Heart right ventricle (tissue), 16 donors: ENCODE data around the gene FOXJ3. TPM values are rescaled to one million over a fixed set of nuclear protein-coding genes. Genes with fewer than 3 reads are reported as not detected.

ENCODE experiments used
- ATAC-seq, 8 donors: fragments of 200-7000 bp; cut with Tn5 transposase; one replicate each; pipeline ENCODE4 v1.9.1; 2020; ENCODE audit warnings: mild to moderate bottlenecking in 8 of 8, moderate library complexity in 8 of 8, moderate number of reproducible peaks in 1 of 8
- DNase-seq, 2 donors: peaks; one replicate each; pipeline ENCODE4 v3.0.0-alpha.2; 2020
- H3K27ac ChIP-seq, 10 donors: fragments of 200-600 bp; sonication (generic) in 2 of 10; one replicate each; pipeline versions ENCODE4 v1.5.0 to v1.8.0; 2020 to 2022; ENCODE audit warnings: mild to moderate bottlenecking in 3 of 10
- H3K27me3 ChIP-seq, 7 donors: fragments of 200-600 bp; one replicate each; pipeline ENCODE4 v1.8.0; 2021 to 2022; ENCODE audit warnings: mild to moderate bottlenecking in 2 of 7
- H3K36me3 ChIP-seq, 9 donors: fragments of 200-600 bp; sonication (generic) in 1 of 9; one replicate each; pipeline versions ENCODE4 v1.5.0 to v1.8.0; 2020 to 2022; ENCODE audit warnings: mild to moderate bottlenecking in 2 of 9
- H3K4me1 ChIP-seq, 9 donors: fragments of 200-600 bp; sonication (generic) in 1 of 9; one replicate each; pipeline versions ENCODE4 v1.5.0 to v1.8.0; 2020 to 2022; ENCODE audit warnings: mild to moderate bottlenecking in 4 of 9
- H3K4me3 ChIP-seq, 10 donors: fragments of 200-600 bp; sonication (generic) in 2 of 10; one replicate each; pipeline versions ENCODE4 v1.5.0 to v1.8.0; 2020 to 2022; ENCODE audit warnings: mild to moderate bottlenecking in 7 of 10, moderate library complexity in 2 of 10
- H3K9me3 ChIP-seq, 11 donors: fragments of 200-600 bp in 10 of 11; sonication (generic) in 2 of 11; one replicate each; pipeline versions ENCODE4 v1.5.0 to v1.8.0; 2013 to 2022; ENCODE audit warnings: mild to moderate bottlenecking in 2 of 11, control low read depth in 1 of 11, moderate library complexity in 1 of 11
- WGBS, 2 donors: extraction: QIAGEN DNeasy Blood & Tissue Kit; methylation state at CpG; one replicate each; pipeline ENCODE4 v1.1.7; 2013; ENCODE audit warnings: inconsistent platforms in 1 of 2; 5-methylcytosine and 5-hydroxymethylcytosine counted together
- intact Hi-C, 10 donors: fragments of 100-400 bp; cut with DNase I; formaldehyde crosslinking; loops; one replicate each; pipeline versions ENCODE4 v1.11.1 to v1.14.2; 2022
- polyA plus RNA-seq, 2 donors: library from polyadenylated mRNA; stranded (reverse); fragments of 200-250 nt; gene quantifications; one replicate each; pipeline ENCODE4 v1.2.3, GENCODE V29; 2013
- total RNA-seq, 10 donors: library from RNA; stranded (reverse); fragmentation: NEBNext Ultra II Directional in 3 of 10; extraction: Animal tissue kit (Norgen Biotek cat#: 25700) in 3 of 10; gene quantifications; one replicate each; pipeline versions ENCODE4 v1.2.1 to v1.2.4, GENCODE V29; 2021 to 2023
- TF ChIP-seq, protein P1 (sequence below), 9 donors: fragments of 200-600 bp; sonication (generic) in 2 of 9; IDR thresholded peaks; one replicate each; pipeline versions ENCODE4 v1.5.0 to v1.8.0; 2021 to 2022; ENCODE audit warnings: antibody characterized with exemption in 9 of 9, mild to moderate bottlenecking in 5 of 9, moderate library complexity in 1 of 9
- donor health status: Arrhythmogenic right ventricular cardiomyopathy.
- donor health status: ischemic (EF 13 %, LVEDD 7.1; RV severe dilation, severe dysfunction).
- donor health status: healthy with polysubstance abuse.
- donor health status: DM: no; HTN: yes; CAD: no.
- donor health status: DM: no; HTN: no; CAD: no.
- donor health status: ischemic (EF 25% LVEDD 6.9; RV normal size, moderate dysfunction).
- donor health status: ischemic (EF 25% LVEDD 5.7; RV mildly dilated, moderate dysfunction).
- donor health status: healthy.
- donor health status: DM: yes; HTN: yes; CAD: no.
- donor health status: Ischemic cardiomyopathy.
- donor health status: ischemic (EF 35%, LVEDD 5.7; RV mildly dilated, moderate dysfunction).
- donor health status: nonischemic (EF 11% LVEDD 7.7; RV severe dilation, severe dysfunction).
- donor health status: DM: yes; HTN: yes; CAD: no.
- donor health status: PGD.
- donor health status: ischemic (EF 29% LVEDD 5.4; RV normal size, mild dysfunction).
- donor health status: nonischemic (EF 23%, LVEDD 6.1; RV moderate dilation, normal function).

FOXJ3 gene
- total and polyA plus RNA-seq, 12 donors, result 9.6 to 50.0 (median 40.7) TPM

DNA sequence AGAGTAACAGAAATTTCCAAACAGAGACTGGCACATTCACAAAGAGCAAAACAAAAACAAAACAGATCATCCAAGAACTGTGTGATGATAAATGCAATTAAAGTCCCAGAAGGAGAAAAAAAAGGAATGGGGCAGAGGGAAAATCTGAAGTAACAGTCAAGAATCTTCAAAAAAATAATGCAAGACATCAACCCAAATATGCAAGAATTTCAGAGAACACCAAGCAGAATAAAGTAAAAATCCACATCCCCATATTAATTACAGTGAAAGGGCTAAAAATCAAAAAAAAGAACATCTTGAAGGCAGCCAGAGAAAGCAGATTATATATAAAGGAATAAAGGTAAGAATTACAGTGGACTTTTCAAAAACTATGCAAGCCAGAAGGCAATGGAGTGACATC is 67.1 kb downstream of the FOXJ3 start:
- no peak for ATAC-seq
- intact Hi-C loops, result loop anchor here in 1 of 10 donors (5.0 kb wide), 1 partner anchor 49 kb away; no protein-coding TSS in a partner anchor

DNA sequence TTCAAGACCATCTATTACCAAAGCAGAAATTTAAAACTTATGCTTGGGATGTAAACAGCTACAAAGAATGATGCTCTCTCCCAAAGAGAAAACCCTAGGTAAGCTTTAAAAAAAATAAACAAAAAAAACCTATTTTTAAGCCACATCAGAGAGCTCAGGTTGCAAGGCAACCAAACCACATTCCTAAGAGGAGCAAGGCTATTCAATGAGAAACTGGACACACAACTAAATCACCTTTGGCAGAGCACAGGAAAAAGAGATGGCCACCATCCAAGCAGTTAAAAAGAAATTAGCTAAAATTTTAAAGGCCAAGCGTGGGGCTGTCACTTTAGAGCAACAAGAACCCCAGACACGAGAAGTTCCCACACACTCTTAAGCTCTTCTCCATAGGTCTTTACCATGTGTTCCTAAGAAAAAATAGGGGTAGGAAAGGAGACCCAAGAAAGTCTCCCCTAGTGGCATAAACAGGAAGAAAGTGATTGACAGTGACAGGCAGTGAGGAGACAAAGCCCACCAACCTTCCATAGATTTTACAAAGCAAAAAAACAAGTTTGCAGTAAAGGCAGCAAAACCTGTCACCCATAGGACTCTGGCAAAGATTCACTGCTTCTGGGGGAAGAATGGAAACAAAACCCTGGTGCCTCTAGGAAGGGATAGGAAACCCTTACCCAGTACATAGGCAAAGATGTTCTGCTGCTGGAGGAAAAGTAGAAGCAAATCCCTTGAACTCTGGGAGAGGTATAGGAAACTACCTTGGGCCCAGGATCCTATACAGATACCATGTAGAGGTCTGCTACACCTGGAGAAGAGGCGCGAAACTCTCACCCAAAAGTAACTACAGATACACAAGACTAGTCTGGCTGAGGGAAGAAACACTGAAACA is 68.5 kb downstream of the FOXJ3 start:
- H3K9me3 ChIP-seq, result no peaks in the 10 kb centered on the region
- no peak overlapping the region for H3K4me3 ChIP-seq
- DNase-seq (no peak), ATAC-seq (no peak)
- intact Hi-C loops, result loop anchor here in 1 of 10 donors (5.0 kb wide), 1 partner anchor 51 kb away; no protein-coding TSS in a partner anchor
- H3K27me3 ChIP-seq, result no peaks in the 10 kb centered on the region
- H3K27ac ChIP-seq, result no peak overlapping the region
- H3K4me1 ChIP-seq, result peaks cover 0 to 41% (median 10%) of the 10 kb centered on the region in 9 donors
- TF ChIP-seq, protein P1, sequence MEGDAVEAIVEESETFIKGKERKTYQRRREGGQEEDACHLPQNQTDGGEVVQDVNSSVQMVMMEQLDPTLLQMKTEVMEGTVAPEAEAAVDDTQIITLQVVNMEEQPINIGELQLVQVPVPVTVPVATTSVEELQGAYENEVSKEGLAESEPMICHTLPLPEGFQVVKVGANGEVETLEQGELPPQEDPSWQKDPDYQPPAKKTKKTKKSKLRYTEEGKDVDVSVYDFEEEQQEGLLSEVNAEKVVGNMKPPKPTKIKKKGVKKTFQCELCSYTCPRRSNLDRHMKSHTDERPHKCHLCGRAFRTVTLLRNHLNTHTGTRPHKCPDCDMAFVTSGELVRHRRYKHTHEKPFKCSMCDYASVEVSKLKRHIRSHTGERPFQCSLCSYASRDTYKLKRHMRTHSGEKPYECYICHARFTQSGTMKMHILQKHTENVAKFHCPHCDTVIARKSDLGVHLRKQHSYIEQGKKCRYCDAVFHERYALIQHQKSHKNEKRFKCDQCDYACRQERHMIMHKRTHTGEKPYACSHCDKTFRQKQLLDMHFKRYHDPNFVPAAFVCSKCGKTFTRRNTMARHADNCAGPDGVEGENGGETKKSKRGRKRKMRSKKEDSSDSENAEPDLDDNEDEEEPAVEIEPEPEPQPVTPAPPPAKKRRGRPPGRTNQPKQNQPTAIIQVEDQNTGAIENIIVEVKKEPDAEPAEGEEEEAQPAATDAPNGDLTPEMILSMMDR (IDR thresholded peaks at IDR 0.05), result no peak
- 75 to 78% methylated on average over 4 of the region's 4 CpGs for WGBS, 2 donors
- peaks cover 0 to 40% (median 4%) of the 10 kb centered on the region in 9 donors for H3K36me3 ChIP-seq

More for the DNA sequence above, 67.1 kb downstream of the FOXJ3 start:
- H3K27ac ChIP-seq, result no peak overlapping the region
- H3K9me3 ChIP-seq, result no peaks in the 10 kb centered on the region
- TF ChIP-seq, protein P1 (IDR thresholded peaks at IDR 0.05), result no peak
- no peak overlapping the region for H3K4me3 ChIP-seq
- peaks cover 0 to 43% (median 13%) of the 10 kb centered on the region in 9 donors for H3K4me1 ChIP-seq
- no peak for DNase-seq
- H3K36me3 ChIP-seq, result peaks cover 0 to 31% (median 4%) of the 10 kb centered on the region in 9 donors
- H3K27me3 ChIP-seq, result no peaks in the 10 kb centered on the region

DNA sequence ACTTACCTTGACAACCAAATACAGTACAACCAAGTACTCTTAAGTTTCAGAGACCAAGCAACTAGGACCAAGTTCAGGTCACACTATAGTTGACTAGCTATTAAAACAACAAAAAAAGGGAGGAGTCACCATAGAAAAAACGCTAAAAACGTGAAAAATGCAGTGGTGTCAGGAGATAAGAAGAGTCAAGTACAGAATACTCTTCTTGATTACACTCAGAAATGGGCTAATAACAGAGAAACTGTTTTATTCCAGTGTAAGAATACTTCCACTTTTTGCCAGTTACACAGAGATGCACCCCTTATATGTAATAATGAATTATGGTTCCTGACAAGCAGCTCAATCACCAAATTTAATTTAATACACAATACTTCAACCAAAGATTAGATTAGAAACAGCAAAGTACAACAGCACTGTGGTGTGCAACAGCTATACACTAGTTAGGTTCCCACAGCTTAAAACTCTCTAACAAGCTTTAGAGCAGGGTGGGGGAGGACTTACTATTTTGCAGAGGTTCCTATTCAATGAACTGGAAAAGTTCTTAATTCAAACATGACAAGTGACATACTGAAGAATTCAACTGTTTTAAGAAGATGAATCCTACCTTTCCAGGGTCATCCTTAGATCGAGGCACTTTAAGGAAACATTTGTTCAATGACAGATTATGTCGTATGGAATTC is 70.4 kb downstream of the FOXJ3 start:
- 85 to 86% methylated on average over 4 of the region's 4 CpGs for WGBS, 2 donors
- peaks cover 0 to 45% (median 4%) of the 10 kb centered on the region in 9 donors for H3K36me3 ChIP-seq
- H3K4me1 ChIP-seq, result peaks cover 0 to 48% (median 14%) of the 10 kb centered on the region in 9 donors
- no peak for ATAC-seq
- DNase-seq, result no peak
- TF ChIP-seq, protein P1 (IDR thresholded peaks at IDR 0.05), result no peak
- H3K4me3 ChIP-seq, result no peak overlapping the region
- no peaks in the 10 kb centered on the region for H3K9me3 ChIP-seq
- intact Hi-C loops, result loop anchor here in 1 of 10 donors (5.0 kb wide), 1 partner anchor 53 kb away; no protein-coding TSS in a partner anchor
- no peak overlapping the region for H3K27ac ChIP-seq
- H3K27me3 ChIP-seq, result no peaks in the 10 kb centered on the region

DNA sequence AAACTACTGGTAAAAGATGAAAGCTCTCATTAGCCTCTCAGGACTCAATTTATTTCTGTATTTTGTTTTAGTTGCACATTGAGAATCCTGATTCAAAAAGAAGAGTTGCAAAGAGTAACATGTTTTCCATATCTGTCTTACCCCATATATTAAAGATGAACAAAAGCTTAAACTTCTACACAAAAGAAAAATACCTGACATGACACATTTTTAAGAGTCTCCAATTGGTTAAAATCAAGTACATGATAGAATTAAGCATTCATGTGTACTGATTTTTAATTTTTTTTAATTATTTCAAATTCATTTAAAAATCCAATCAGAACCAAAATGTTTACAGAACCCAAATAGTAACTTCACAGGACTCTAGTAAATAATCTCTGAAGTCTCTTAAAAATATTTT is 72.0 kb downstream of the FOXJ3 start:
- no peaks in the 10 kb centered on the region for H3K27me3 ChIP-seq
- H3K4me3 ChIP-seq, result no peak overlapping the region
- H3K27ac ChIP-seq, result no peak overlapping the region
- TF ChIP-seq, protein P1 (IDR thresholded peaks at IDR 0.05), result no peak
- H3K9me3 ChIP-seq, result no peaks in the 10 kb centered on the region
- intact Hi-C loops, result no loop called here
- ATAC-seq, result no peak
- no peak for DNase-seq
- H3K4me1 ChIP-seq, result peaks cover 3 to 50% (median 30%) of the 10 kb centered on the region in 9 donors
- peaks cover 0 to 45% (median 4%) of the 10 kb centered on the region in 9 donors for H3K36me3 ChIP-seq
